ENCODE data around the gene UBL3. TPM values are rescaled to one million over a fixed set of nuclear protein-coding genes. Genes with fewer than 3 reads are reported as not detected.

The UBL3 gene
- total and polyA plus RNA-seq, 9 donors = 22.5 to 41.4 (median 32.3) TPM

DNA sequence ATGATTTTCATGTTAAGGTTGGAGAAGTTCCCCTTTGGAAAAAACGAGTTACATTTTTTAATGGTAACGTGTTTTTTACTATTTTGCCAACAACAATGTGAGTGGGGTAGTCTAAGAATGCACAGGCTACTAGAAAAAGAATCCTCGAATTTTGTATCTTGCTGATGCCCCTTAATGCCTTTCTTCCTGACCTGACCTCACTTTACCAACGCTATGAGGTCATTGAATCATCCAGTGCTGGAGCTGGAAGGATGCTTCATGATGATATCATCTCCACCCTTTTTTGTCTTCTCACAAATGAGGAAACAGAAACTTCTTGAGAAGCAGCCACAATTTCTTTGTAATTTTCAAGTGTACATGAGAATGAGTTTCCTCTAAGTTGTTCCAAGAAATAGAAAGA, 8.2 kb upstream of the UBL3 start:
- intact Hi-C loops (cut with DNase I) = loop anchor here in 2 of 4 donors (10.0 kb wide), 2 partner anchors 66 to 256 kb away; no protein-coding TSS in a partner anchor
- Histone ChIP-seq H3K36me3 (no peaks in the 10 kb centered on the region), H3K4me3 (no peak overlapping the region), H3K27me3 (no peaks in the 10 kb centered on the region), H3K9me3 (no peaks in the 10 kb centered on the region), H3K27ac (no peak overlapping the region), H3K4me1 (ENCODE audit: insufficient read depth) (no peaks in the 10 kb centered on the region)
- 60 to 66% (median 60%) methylated on average over 4 of the region's 4 CpGs for WGBS, 3 donors
- TF ChIP-seq POLR2A (IDR thresholded peaks at IDR 0.05) (no peak), EP300 (IDR thresholded peaks at IDR 0.05) (no peak)
- TF ChIP-seq, protein P1, sequence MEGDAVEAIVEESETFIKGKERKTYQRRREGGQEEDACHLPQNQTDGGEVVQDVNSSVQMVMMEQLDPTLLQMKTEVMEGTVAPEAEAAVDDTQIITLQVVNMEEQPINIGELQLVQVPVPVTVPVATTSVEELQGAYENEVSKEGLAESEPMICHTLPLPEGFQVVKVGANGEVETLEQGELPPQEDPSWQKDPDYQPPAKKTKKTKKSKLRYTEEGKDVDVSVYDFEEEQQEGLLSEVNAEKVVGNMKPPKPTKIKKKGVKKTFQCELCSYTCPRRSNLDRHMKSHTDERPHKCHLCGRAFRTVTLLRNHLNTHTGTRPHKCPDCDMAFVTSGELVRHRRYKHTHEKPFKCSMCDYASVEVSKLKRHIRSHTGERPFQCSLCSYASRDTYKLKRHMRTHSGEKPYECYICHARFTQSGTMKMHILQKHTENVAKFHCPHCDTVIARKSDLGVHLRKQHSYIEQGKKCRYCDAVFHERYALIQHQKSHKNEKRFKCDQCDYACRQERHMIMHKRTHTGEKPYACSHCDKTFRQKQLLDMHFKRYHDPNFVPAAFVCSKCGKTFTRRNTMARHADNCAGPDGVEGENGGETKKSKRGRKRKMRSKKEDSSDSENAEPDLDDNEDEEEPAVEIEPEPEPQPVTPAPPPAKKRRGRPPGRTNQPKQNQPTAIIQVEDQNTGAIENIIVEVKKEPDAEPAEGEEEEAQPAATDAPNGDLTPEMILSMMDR (IDR thresholded peaks at IDR 0.05) = no peak
- DNase-seq = no peak

DNA sequence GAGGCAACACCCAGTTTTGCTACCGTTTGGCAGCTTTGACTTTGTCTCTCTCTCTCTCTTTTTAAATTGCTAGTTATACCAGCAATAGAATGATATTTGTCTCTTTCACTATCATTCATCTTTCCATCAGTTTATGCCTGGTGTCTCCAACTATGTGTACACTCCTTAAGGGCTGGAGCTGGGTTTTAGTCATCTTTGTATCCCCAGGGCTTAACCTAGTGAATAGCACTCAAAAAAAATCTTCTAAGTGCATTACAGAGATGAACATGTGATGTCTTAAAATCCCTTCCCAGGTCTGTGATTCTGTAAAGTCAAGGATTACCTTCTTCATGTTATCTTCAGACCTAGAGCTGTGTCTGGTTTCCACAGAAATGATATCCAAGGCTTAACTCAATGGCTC, 7.8 kb upstream of the UBL3 start:
- H3K36me3 ChIP-seq = no peaks in the 10 kb centered on the region
- WGBS, 3 donors = 50 to 70% (median 63%) methylated on average over 1 of the region's 1 CpG
- H3K27ac ChIP-seq = no peak overlapping the region
- H3K9me3 ChIP-seq = no peaks in the 10 kb centered on the region
- intact Hi-C loops (cut with DNase I) = loop anchor here in 2 of 4 donors (10.0 kb wide), 2 partner anchors 67 to 257 kb away; no protein-coding TSS in a partner anchor
- H3K4me3 ChIP-seq = no peak overlapping the region
- H3K4me1 ChIP-seq (ENCODE audit: insufficient read depth) = no peaks in the 10 kb centered on the region
- H3K27me3 ChIP-seq = no peaks in the 10 kb centered on the region
- TF ChIP-seq, protein P1 (IDR thresholded peaks at IDR 0.05) = no peak
- no peak for TF ChIP-seq POLR2A (IDR thresholded peaks at IDR 0.05)
- TF ChIP-seq EP300 (IDR thresholded peaks at IDR 0.05) = no peak
- DNase-seq = no peak

DNA sequence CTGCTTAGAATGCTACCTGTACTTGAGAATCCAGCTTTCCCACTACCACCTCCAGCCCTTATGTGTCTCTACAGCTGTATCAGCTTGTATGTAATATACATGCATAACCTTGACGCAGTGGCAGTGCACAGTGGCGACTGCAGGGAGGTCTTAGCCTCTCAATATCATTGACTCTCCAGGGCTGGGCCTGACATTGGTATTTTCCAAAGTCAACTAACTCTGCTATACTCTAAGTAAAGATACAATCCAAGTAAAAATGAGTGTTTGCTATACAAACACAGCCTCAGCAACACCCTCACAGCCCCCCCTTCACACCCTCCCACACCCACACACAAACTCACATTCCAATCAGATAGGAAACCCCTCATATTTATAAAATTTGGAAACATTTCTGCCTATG, 6.7 kb upstream of the UBL3 start:
- H3K9me3 ChIP-seq = no peaks in the 10 kb centered on the region
- TF ChIP-seq POLR2A (IDR thresholded peaks at IDR 0.05) = no peak
- TF ChIP-seq EP300 (IDR thresholded peaks at IDR 0.05) = no peak
- TF ChIP-seq, protein P1 (IDR thresholded peaks at IDR 0.05) = no peak
- H3K27me3 ChIP-seq = no peaks in the 10 kb centered on the region
- WGBS, 3 donors = 88 to 93% (median 89%) methylated on average over 2 of the region's 2 CpGs
- intact Hi-C loops (cut with DNase I) = loop anchor here in 2 of 4 donors (10.0 kb wide), 2 partner anchors 68 to 258 kb away; no protein-coding TSS in a partner anchor
- no peaks in the 10 kb centered on the region for H3K4me1 ChIP-seq (ENCODE audit: insufficient read depth)
- DNase-seq = no peak
- no peak overlapping the region for H3K4me3 ChIP-seq
- H3K36me3 ChIP-seq = no peaks in the 10 kb centered on the region
- H3K27ac ChIP-seq = no peak overlapping the region

DNA sequence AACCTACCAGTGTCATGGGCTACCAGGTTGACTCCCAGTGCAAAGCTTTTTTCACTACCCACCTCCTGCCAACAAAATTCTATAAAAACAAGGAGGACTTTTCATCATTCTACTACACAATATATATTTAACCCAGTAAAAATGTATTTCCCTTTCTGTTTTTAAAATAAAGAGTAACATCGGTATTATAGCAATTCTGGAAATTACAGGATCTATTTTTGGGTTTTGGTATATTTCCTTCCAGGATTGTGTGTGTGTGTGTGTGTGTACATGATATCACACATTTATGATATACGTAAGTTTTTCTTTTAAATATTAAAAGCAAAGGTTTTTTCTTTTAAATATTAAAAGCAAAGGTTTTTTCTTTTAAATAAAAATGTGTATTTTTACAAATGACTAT, 6.0 kb upstream of the UBL3 start:
- no peak for DNase-seq
- H3K4me3 ChIP-seq = no peak overlapping the region
- no peaks in the 10 kb centered on the region for H3K36me3 ChIP-seq
- TF ChIP-seq, protein P1 (IDR thresholded peaks at IDR 0.05) = no peak
- TF ChIP-seq POLR2A (IDR thresholded peaks at IDR 0.05) (no peak), EP300 (IDR thresholded peaks at IDR 0.05) (no peak)
- intact Hi-C loops (cut with DNase I) = loop anchor here in 2 of 4 donors (10.0 kb wide), 2 partner anchors 68 to 258 kb away; no protein-coding TSS in a partner anchor
- H3K4me1 ChIP-seq (ENCODE audit: insufficient read depth) = no peaks in the 10 kb centered on the region
- H3K9me3 ChIP-seq = no peaks in the 10 kb centered on the region
- H3K27me3 ChIP-seq = no peaks in the 10 kb centered on the region
- no peak overlapping the region for H3K27ac ChIP-seq
- WGBS, 3 donors = 80 to 84% (median 80%) methylated on average over 2 of the region's 2 CpGs

Measured in ovary (tissue), 9 donors.